H1 (cell line): ENCODE results near the gene GPR52. TPM values are rescaled to one million over a fixed set of nuclear protein-coding genes. Genes with fewer than 3 reads are reported as not detected.

Experiments used
- CTCF ChIA-PET: fragments of 300-600 bp; sonication (Branson Sonifier 250); formaldehyde crosslinking; loops from one replicate; lab custom pipeline; 2021; ENCODE audit not compliant: partially characterized antibody; lab: Charles Lee
- POLR2A ChIA-PET: fragments of 300-600 bp; sonication (Branson Sonifier 250); formaldehyde crosslinking; loops from one replicate; lab custom pipeline; 2021; ENCODE audit warnings: inconsistent platforms; ENCODE audit not compliant: partially characterized antibody; lab: Charles Lee
- DNase-seq, 2 experiments: peaks; one replicate each; pipeline versions ENCODE4 v3.0.0 to v3.0.0-alpha.2; 2010 to 2022; ENCODE audit warnings: low spot score in 2 of 2, low read depth in 1 of 2, mixed read lengths in 1 of 2
- FAIRE-seq: peaks from 2 replicates; lab custom pipeline; 2011; peaks lifted over from hg19 to GRCh38; lab: Jason Lieb, UNC
- H2AFZ ChIP-seq: 2 replicates; pipeline ENCODE4 v1.8.1; 2012; ENCODE audit warnings: low read length, inconsistent platforms
- H2AK5ac ChIP-seq: 2 replicates; pipeline ENCODE4 v1.6.1; 2013; ENCODE audit warnings: low read depth, low read length
- H2BK120ac ChIP-seq: replicated peaks from 2 replicates; pipeline ENCODE3; 2013; ENCODE audit warnings: low read depth, low read length, inconsistent platforms
- H2BK12ac ChIP-seq: 2 replicates; pipeline ENCODE4 v1.6.1; 2013; ENCODE audit warnings: low read depth, low read length
- H2BK15ac ChIP-seq: 2 replicates; pipeline ENCODE4 v1.6.1; 2013; ENCODE audit warnings: low read length
- H2BK20ac ChIP-seq: 2 replicates; pipeline ENCODE4 v1.6.1; 2013; ENCODE audit warnings: low read length
- H2BK5ac ChIP-seq: 2 replicates; pipeline ENCODE4 v1.6.1; 2013; ENCODE audit warnings: low read depth, low read length
- H3K14ac ChIP-seq: 2 replicates; pipeline ENCODE4 v1.6.1; 2013; ENCODE audit warnings: inconsistent platforms; ENCODE audit not compliant: insufficient read length
- H3K18ac ChIP-seq: 2 replicates; pipeline ENCODE4 v1.6.1; 2013; ENCODE audit warnings: low read length; ENCODE audit errors: extremely low read depth
- H3K23ac ChIP-seq: 2 replicates; pipeline ENCODE4 v1.6.1; 2013; ENCODE audit warnings: inconsistent platforms; ENCODE audit not compliant: insufficient read length
- H3K23me2 ChIP-seq: 2 replicates; pipeline ENCODE4 v1.6.1; 2013; ENCODE audit warnings: low read depth, low read length
- H3K27ac ChIP-seq: 2 replicates; pipeline ENCODE4 v1.6.1; 2011; ENCODE audit warnings: low read depth, low read length, inconsistent platforms
- H3K27me3 ChIP-seq, 4 experiments: replicated peaks in 1 of 4; 1 replicate in 1 of 4; 2 replicates in 3 of 4; pipeline versions ENCODE4 v1.6.1 to v1.8.1; 2011 to 2013; ENCODE audit warnings: low read length in 3 of 4, mild to moderate bottlenecking in 3 of 4, inconsistent platforms in 2 of 4, mixed read lengths in 2 of 4, moderate library complexity in 1 of 4; ENCODE audit not compliant: control insufficient read depth in 3 of 4, insufficient read depth in 3 of 4; ENCODE audit errors: extremely low read depth in 1 of 4
- H3K36me3 ChIP-seq, 4 experiments: 2 replicates each; pipeline versions ENCODE4 v1.6.1 to v1.8.1; 2011 to 2013; ENCODE audit warnings: mild to moderate bottlenecking in 4 of 4, low read length in 3 of 4, moderate library complexity in 2 of 4, control low read depth in 1 of 4, inconsistent platforms in 1 of 4; ENCODE audit not compliant: insufficient read depth in 4 of 4, control insufficient read depth in 2 of 4
- H3K4ac ChIP-seq: replicated peaks from 2 replicates; pipeline ENCODE3; 2013; ENCODE audit warnings: low read length, low read depth, mixed read lengths, inconsistent platforms; ENCODE audit not compliant: insufficient read length
- H3K4me1 ChIP-seq, 4 experiments: replicated peaks in 1 of 4; 1 replicate in 1 of 4; 2 replicates in 3 of 4; pipeline versions ENCODE4 v1.6.1 to v1.8.1; 2011 to 2013; ENCODE audit warnings: low read length in 3 of 4, inconsistent platforms in 2 of 4, mixed read lengths in 1 of 4; ENCODE audit not compliant: insufficient read depth in 4 of 4, control insufficient read depth in 3 of 4
- H3K4me2 ChIP-seq, 2 experiments: 2 replicates each; pipeline versions ENCODE4 v1.6.1 to v1.8.1; 2011 to 2013; ENCODE audit warnings: low read depth in 2 of 2, low read length in 2 of 2, control low read depth in 1 of 2, inconsistent platforms in 1 of 2, mild to moderate bottlenecking in 1 of 2; ENCODE audit not compliant: insufficient read depth in 1 of 2
- H3K4me3 ChIP-seq, 4 experiments: fragments of 200-600, 300-600 bp in 1 of 4; sonication (generic), shearing (Covaris generic), sonication (Bioruptor Twin) in 1 of 4; 2 replicates each; pipeline versions ENCODE4 v1.5.1 to v1.8.1; 2011 to 2016; ENCODE audit warnings: low read length in 4 of 4, low read depth in 3 of 4, control low read depth in 2 of 4, inconsistent platforms in 2 of 4, mild to moderate bottlenecking in 2 of 4, mixed read lengths in 1 of 4, moderate library complexity in 1 of 4; ENCODE audit not compliant: insufficient read depth in 2 of 4; ENCODE audit errors: extremely low read depth in 1 of 4
- H3K56ac ChIP-seq: replicated peaks from 2 replicates; pipeline ENCODE3; 2013; ENCODE audit warnings: low read depth, mild to moderate bottlenecking, mixed read lengths, low read length, inconsistent platforms; ENCODE audit not compliant: insufficient read length
- H3K79me1 ChIP-seq: 2 replicates; pipeline ENCODE4 v1.6.1; 2013; ENCODE audit warnings: low read depth, low read length, control low read depth
- H3K79me2 ChIP-seq, 2 experiments: 2 replicates each; pipeline versions ENCODE4 v1.6.1 to v1.8.1; 2012 to 2013; ENCODE audit warnings: low read length in 2 of 2, mild to moderate bottlenecking in 2 of 2, inconsistent platforms in 1 of 2; ENCODE audit not compliant: insufficient read depth in 2 of 2, control insufficient read depth in 1 of 2
- H3K9ac ChIP-seq, 4 experiments: replicated peaks in 1 of 4; 1 replicate in 1 of 4; 2 replicates in 3 of 4; pipeline versions ENCODE4 v1.6.1 to v1.8.1; 2011 to 2013; ENCODE audit warnings: low read depth in 3 of 4, low read length in 3 of 4, control low read depth in 2 of 4, mild to moderate bottlenecking in 2 of 4, moderate library complexity in 2 of 4, inconsistent platforms in 1 of 4; ENCODE audit errors: extremely low read depth in 1 of 4
- H3K9me3 ChIP-seq, 2 experiments: 2 replicates each; pipeline versions ENCODE4 v1.6.1 to v1.8.1; 2012 to 2013; ENCODE audit warnings: mild to moderate bottlenecking in 2 of 2, moderate library complexity in 2 of 2, control low read depth in 1 of 2, inconsistent platforms in 1 of 2, low read depth in 1 of 2, low read length in 1 of 2, mixed read lengths in 1 of 2; ENCODE audit not compliant: insufficient read depth in 2 of 2
- H4K20me1 ChIP-seq, 2 experiments: replicated peaks in 1 of 2; 2 replicates each; pipeline versions ENCODE3 to v1.8.1; 2011 to 2013; ENCODE audit warnings: inconsistent platforms in 2 of 2, low read length in 2 of 2, mild to moderate bottlenecking in 1 of 2; ENCODE audit not compliant: insufficient read depth in 2 of 2, control insufficient read depth in 1 of 2
- H4K5ac ChIP-seq: 2 replicates; pipeline ENCODE4 v1.6.1; 2013; ENCODE audit warnings: low read length, low read depth, mixed read lengths, inconsistent platforms; ENCODE audit not compliant: insufficient read length
- H4K8ac ChIP-seq: 2 replicates; pipeline ENCODE4 v1.8.0; 2013; ENCODE audit warnings: mild to moderate bottlenecking, moderate library complexity, low read length, inconsistent platforms; ENCODE audit not compliant: insufficient read depth; ENCODE audit errors: extremely low read depth
- H4K91ac ChIP-seq: replicated peaks from 2 replicates; pipeline ENCODE3; 2013; ENCODE audit warnings: low read length, mixed read lengths, inconsistent platforms; ENCODE audit not compliant: insufficient read length
- BRCA1 ChIP-seq: IDR thresholded peaks from 2 replicates; pipeline ENCODE4 v1.6.1; 2012; ENCODE audit warnings: low read depth, low read length, improper control_type of control experiment
- JUN ChIP-seq: IDR thresholded peaks from 2 replicates; pipeline ENCODE4 v1.6.1; 2011; ENCODE audit warnings: low read depth, mild to moderate bottlenecking, improper control_type of control experiment, low read length
- KDM4A ChIP-seq: IDR thresholded peaks from one replicate; pipeline ENCODE4 v1.7.1; 2012; ENCODE audit warnings: low read depth, mild to moderate bottlenecking, moderate library complexity, low read length, inconsistent platforms; ENCODE audit not compliant: severe bottlenecking
- RAD21 ChIP-seq, 2 experiments: IDR thresholded peaks in 1 of 2; conservative IDR thresholded peaks in 1 of 2; 2 replicates each; pipeline ENCODE4 v1.6.1; 2011; ENCODE audit warnings: low read depth in 2 of 2, low read length in 2 of 2, improper control_type of control experiment in 1 of 2, inconsistent platforms in 1 of 2, mild to moderate bottlenecking in 1 of 2, moderate library complexity in 1 of 2
- TCF12 ChIP-seq: IDR thresholded peaks from 2 replicates; pipeline ENCODE4 v1.6.1; 2011; ENCODE audit warnings: low read depth, mild to moderate bottlenecking, low read length
- WGBS, 2 experiments: shearing (Covaris generic) in 1 of 2; methylation state at CpG; one replicate each; pipeline versions ENCODE4 v1.1.6 to v1.1.7; 2013 to 2015; ENCODE audit warnings: low lambda C conversion rate in 2 of 2, mixed read lengths in 2 of 2, inconsistent platforms in 1 of 2, low coverage in 1 of 2, missing lambda C conversion rate in 1 of 2; ENCODE audit not compliant: insufficient replicate concordance in 2 of 2, insufficient coverage in 1 of 2, insufficient read length in 1 of 2; ENCODE audit errors: extremely low coverage in 1 of 2, missing lambda C conversion rate in 1 of 2; 5-methylcytosine and 5-hydroxymethylcytosine counted together
- polyA plus RNA-seq, 7 experiments: library from polyadenylated mRNA; depleted of rRNA in 3 of 7; stranded (reverse) in 5 of 7; unstranded in 2 of 7; fragments of >200 nt in 5 of 7; fragments of 200-250 nt in 2 of 7; gene quantifications; 1 replicate in 5 of 7; 2 replicates in 1 of 7; 4 replicates in 1 of 7; pipeline versions ENCODE4 v1.2.1 to v1.2.3, GENCODE V29; 2011 to 2013; ENCODE audit warnings: missing spikeins in 2 of 7, mixed read lengths in 2 of 7
- total RNA-seq: library from RNA; stranded (reverse); fragmentation: NEBNext Ultra II Directional; extraction: Animal tissue kit (Norgen Biotek cat#: 25700); gene quantifications from 2 replicates; pipeline ENCODE4 v1.2.1, GENCODE V29; 2021
- TF ChIP-seq, protein P1 (sequence below), 3 experiments: IDR thresholded peaks; 1 replicate in 2 of 3; 2 replicates in 1 of 3; pipeline versions ENCODE4 v1.5.1 to v1.6.1; 2011; ENCODE audit warnings: low read length in 3 of 3, mild to moderate bottlenecking in 3 of 3, inconsistent platforms in 2 of 3, low read depth in 1 of 3, moderate library complexity in 1 of 3; ENCODE audit not compliant: insufficient read depth in 1 of 3; ENCODE audit errors: control extremely low read depth in 1 of 3

GPR52 gene
- total and polyA plus RNA-seq, 2 of the 8 experiments (the other 6 are each of a cell fraction or from before 2014, with no cell fraction given), result 0.24 to 0.63 TPM

DNA sequence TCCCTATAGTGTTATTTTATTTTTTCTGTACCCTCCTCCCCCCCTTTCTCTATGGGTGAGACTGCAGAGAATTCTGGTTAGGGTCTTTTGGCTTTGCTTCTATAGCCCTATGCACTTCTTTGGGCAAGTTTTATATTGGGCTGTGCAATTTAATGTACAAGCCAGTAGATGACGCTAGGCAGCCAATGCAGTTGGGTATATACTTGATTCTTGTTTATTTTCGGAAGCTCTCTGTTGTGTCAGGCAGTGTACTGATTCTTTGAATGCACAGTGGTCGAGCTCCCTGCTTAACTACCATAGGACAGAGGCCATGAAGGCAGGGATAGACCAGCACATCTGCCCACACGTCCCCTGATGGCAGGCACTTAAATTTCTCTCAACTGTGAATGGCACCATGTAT lies 34.1 kb upstream of the GPR52 start:
- no peak for FAIRE-seq
- no peak for DNase-seq
- no peak overlapping the region for H2AK5ac ChIP-seq

More for the DNA sequence above, 34.1 kb upstream of the GPR52 start:
- H4K20me1 ChIP-seq, result no peaks in the 10 kb centered on the region
- no peak overlapping the region for H4K5ac ChIP-seq
- H3K79me2 ChIP-seq, result no peaks in the 10 kb centered on the region
- WGBS, 2 experiments, result 51% methylated on average over 4 of the region's 4 CpGs; no CpG with 5 or more reads in 1 of the 2 experiments
- H3K79me1 ChIP-seq, result no peaks in the 10 kb centered on the region
- H2BK12ac ChIP-seq, result no peak overlapping the region
- H2AFZ ChIP-seq, result no peak overlapping the region
- H3K4ac ChIP-seq, result no peak overlapping the region
- CTCF ChIA-PET, result interaction anchor here (0.6 to 2.0 kb wide), 21 partner anchors 10 to 334 kb away, joined by 3 to 11 read pairs (median 4); partner anchors contain the start of gene GPR52
- no peaks in the 10 kb centered on the region for H3K4me1 ChIP-seq
- no peak overlapping the region for H2BK120ac ChIP-seq
- H2BK5ac ChIP-seq, result no peak overlapping the region
- no peaks in the 10 kb centered on the region for H3K23me2 ChIP-seq
- H4K8ac ChIP-seq, result no peak overlapping the region
- no peak overlapping the region for H3K4me2 ChIP-seq
- H3K36me3 ChIP-seq, result no peaks in the 10 kb centered on the region
- TF ChIP-seq BRCA1 (no peak), RAD21 (IDR thresholded peaks at IDR 0.05 in 1 of 2, conservative IDR thresholded peaks at IDR 0.05 in 1 of 2; ENCODE audit: low read depth in 2 of 2, low read length in 2 of 2) (peak; percentile 79 to 82), TCF12 (no peak), KDM4A (no peak), JUN (no peak)
- TF ChIP-seq, protein P1, sequence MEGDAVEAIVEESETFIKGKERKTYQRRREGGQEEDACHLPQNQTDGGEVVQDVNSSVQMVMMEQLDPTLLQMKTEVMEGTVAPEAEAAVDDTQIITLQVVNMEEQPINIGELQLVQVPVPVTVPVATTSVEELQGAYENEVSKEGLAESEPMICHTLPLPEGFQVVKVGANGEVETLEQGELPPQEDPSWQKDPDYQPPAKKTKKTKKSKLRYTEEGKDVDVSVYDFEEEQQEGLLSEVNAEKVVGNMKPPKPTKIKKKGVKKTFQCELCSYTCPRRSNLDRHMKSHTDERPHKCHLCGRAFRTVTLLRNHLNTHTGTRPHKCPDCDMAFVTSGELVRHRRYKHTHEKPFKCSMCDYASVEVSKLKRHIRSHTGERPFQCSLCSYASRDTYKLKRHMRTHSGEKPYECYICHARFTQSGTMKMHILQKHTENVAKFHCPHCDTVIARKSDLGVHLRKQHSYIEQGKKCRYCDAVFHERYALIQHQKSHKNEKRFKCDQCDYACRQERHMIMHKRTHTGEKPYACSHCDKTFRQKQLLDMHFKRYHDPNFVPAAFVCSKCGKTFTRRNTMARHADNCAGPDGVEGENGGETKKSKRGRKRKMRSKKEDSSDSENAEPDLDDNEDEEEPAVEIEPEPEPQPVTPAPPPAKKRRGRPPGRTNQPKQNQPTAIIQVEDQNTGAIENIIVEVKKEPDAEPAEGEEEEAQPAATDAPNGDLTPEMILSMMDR (IDR thresholded peaks at IDR 0.05; ENCODE audit: control extremely low read depth in 1 of 3, insufficient read depth in 1 of 3, low read depth in 1 of 3, low read length in 3 of 3), result peak in 2 of 3 experiments; percentile 44 to 52; a peak in 3 of 4 replicates
- TF ChIP-seq, all 59 proteins: peak for 2
- Histone ChIP-seq H3K27ac (no peak overlapping the region), H3K14ac (no peak overlapping the region), H2BK15ac (no peak overlapping the region), H3K9me3 (no peaks in the 10 kb centered on the region), H4K91ac (no peak overlapping the region), H3K4me3 (no peak overlapping the region), H3K23ac (no peak overlapping the region), H3K9ac (no peak overlapping the region), H3K56ac (no peak overlapping the region), H3K27me3 (no peaks in the 10 kb centered on the region), H3K18ac (no peak overlapping the region), H2BK20ac (no peak overlapping the region)
- POLR2A ChIA-PET, result interaction anchor here (0.7 kb wide), 1 partner anchor 16 kb away, joined by 3 read pairs; no protein-coding TSS in a partner anchor
